ENCODE data around the gene MED26.
A peak's percentile ranks its signal among the peaks of the same experiment; 100 is the strongest.

GRCh38 chr19:16619457-16619856 is 8.5 kb downstream of the MED26 start:
- no peak for TF ChIP-seq MAX (CRISPR knock-in tag; IDR thresholded peaks at IDR 0.05)
- no peak for TF ChIP-seq HBP1 (CRISPR knock-in tag; IDR thresholded peaks at IDR 0.05)
- TF ChIP-seq CBX3 (IDR thresholded peaks at IDR 0.05; ENCODE audit: borderline replicate concordance in 1 of 2, low read length in 2 of 2), result no peak
- no peak for TF ChIP-seq CTCF (IDR thresholded peaks at IDR 0.05 in 2 of 3, conservative IDR thresholded peaks at IDR 0.05 in 1 of 3; ENCODE audit: insufficient read depth in 2 of 3, low read depth in 1 of 3, low read length in 3 of 3)
- no peak for TF ChIP-seq MEF2A (IDR thresholded peaks at IDR 0.05; ENCODE audit: control insufficient read depth, low read depth, low read length)
- no peak for TF ChIP-seq SP2 (IDR thresholded peaks at IDR 0.05; ENCODE audit: extremely low read depth, low read depth, low read length, poor library complexity, severe bottlenecking)
- TF ChIP-seq ZBTB5 (IDR thresholded peaks at IDR 0.05), result no peak
- no peak for TF ChIP-seq NRF1 (conservative IDR thresholded peaks at IDR 0.05 in 1 of 2, IDR thresholded peaks at IDR 0.05 in 1 of 2)
- no peak for TF ChIP-seq ZNF785 (CRISPR knock-in tag; IDR thresholded peaks at IDR 0.05)
- TF ChIP-seq ZNF282 (CRISPR knock-in tag; IDR thresholded peaks at IDR 0.05), result no peak
- 0 out of 2 replicates have a peak, but pooled peaks have one; percentile 5 for TF ChIP-seq POLR2AphosphoS5 (IDR thresholded peaks at IDR 0.05; ENCODE audit: control insufficient read depth, insufficient read depth, low read depth, low read length)
- no peak for TF ChIP-seq FOXJ3 (CRISPR knock-in tag; IDR thresholded peaks at IDR 0.05)

All from K562 (cell line).